Measurements from ENCODE around the gene NLRC5.

DNA sequence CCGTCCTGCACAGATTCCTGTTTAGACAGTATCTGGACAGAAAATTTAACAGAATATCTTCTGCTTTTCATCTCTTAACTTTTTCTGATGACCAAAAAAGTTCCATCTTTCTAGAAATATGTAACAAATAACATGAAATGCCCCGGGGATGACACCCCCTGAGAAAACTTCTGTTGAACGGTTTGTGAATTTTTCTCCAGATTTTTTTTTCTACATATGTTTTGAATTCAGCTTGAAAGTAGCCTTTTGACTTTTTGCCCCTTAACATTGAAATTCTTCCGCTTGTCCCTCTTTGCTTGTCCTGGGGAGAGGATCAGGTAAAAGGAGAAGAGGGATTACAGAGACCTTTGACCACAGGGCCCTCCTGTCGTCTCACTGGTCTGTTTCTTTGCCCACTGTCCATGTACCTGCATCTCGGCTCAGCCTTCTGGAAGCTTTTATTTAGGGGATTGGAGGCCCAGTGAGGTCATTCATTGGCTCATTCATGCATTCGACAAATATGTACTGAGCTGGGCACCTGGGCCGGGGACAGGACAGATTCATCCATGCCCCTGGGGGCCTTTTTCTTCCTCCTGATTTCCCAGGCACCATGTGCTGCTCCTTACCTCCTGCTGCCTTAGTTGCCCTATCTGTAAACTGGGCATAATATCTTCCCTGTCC, 83.4 kb downstream of the NLRC5 start:
- TF ChIP-seq, protein P1, sequence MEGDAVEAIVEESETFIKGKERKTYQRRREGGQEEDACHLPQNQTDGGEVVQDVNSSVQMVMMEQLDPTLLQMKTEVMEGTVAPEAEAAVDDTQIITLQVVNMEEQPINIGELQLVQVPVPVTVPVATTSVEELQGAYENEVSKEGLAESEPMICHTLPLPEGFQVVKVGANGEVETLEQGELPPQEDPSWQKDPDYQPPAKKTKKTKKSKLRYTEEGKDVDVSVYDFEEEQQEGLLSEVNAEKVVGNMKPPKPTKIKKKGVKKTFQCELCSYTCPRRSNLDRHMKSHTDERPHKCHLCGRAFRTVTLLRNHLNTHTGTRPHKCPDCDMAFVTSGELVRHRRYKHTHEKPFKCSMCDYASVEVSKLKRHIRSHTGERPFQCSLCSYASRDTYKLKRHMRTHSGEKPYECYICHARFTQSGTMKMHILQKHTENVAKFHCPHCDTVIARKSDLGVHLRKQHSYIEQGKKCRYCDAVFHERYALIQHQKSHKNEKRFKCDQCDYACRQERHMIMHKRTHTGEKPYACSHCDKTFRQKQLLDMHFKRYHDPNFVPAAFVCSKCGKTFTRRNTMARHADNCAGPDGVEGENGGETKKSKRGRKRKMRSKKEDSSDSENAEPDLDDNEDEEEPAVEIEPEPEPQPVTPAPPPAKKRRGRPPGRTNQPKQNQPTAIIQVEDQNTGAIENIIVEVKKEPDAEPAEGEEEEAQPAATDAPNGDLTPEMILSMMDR (IDR thresholded peaks at IDR 0.05), result no peak
- TF ChIP-seq POLR2A (IDR thresholded peaks at IDR 0.05), result no peak

All from tibial nerve (tissue), 3 donors.